ENCODE measurements around the gene SLX9.

- TF ChIP-seq CTCF (IDR thresholded peaks at IDR 0.05; ENCODE audit: insufficient read depth, low read length) (no peak), POLR2AphosphoS5 (IDR thresholded peaks at IDR 0.05; ENCODE audit: low read depth) (no peak)
These were observed 86.4 kb downstream of the SLX9 start for GRCh38 chr21:45026066-45026745.

All from HL-60 (cell line).